Uterus (tissue), 4 donors: ENCODE measurements around the gene IFIT5. TPM values are rescaled to one million over a fixed set of nuclear protein-coding genes. Genes with fewer than 3 reads are reported as not detected.
"Not testable (repeated sequence)": the region's sequence is repeated elsewhere in the genome, so short reads cannot be mapped to it uniquely, and the experiment has no call there.

Experiments
- DNase-seq, 2 donors: peaks; one replicate each; pipeline ENCODE4 v3.0.0-alpha.2; 2019 to 2020
- H3K27ac ChIP-seq, 2 donors: fragments of 200-600 bp; sonication (generic); 1 replicate in 1 of 2; 2 replicates in 1 of 2; pipeline ENCODE4 v1.5.1; 2016 to 2018
- H3K27me3 ChIP-seq, 2 donors: fragments of 200-600 bp; sonication (generic); one replicate each; pipeline ENCODE4 v1.5.1; 2018 to 2019; ENCODE audit warnings: control low read depth in 1 of 2
- H3K36me3 ChIP-seq, 2 donors: fragments of 200-600 bp; sonication (generic); one replicate each; pipeline ENCODE4 v1.5.1; 2019; ENCODE audit warnings: control low read depth in 1 of 2
- H3K4me1 ChIP-seq, 2 donors: fragments of 200-600 bp; sonication (generic); one replicate each; pipeline ENCODE4 v1.5.1; 2018 to 2019; ENCODE audit warnings: control low read depth in 1 of 2
- H3K4me3 ChIP-seq, 2 donors: fragments of 200-600 bp; sonication (generic); 1 replicate in 1 of 2; 2 replicates in 1 of 2; pipeline ENCODE4 v1.5.1; 2018 to 2019; ENCODE audit warnings: mild to moderate bottlenecking in 1 of 2
- H3K9me3 ChIP-seq, 2 donors: fragments of 200-600 bp; sonication (generic); one replicate each; pipeline ENCODE4 v1.5.1; 2019; ENCODE audit warnings: control low read depth in 1 of 2
- POLR2A ChIP-seq, 2 donors: fragments of 450-650 bp; IDR thresholded peaks; one replicate each; pipeline ENCODE4 v1.6.1; 2016; ENCODE audit warnings: antibody characterized with exemption in 2 of 2, mild to moderate bottlenecking in 1 of 2, moderate library complexity in 1 of 2
- intact Hi-C: fragments of 100-400 bp; cut with DNase I; formaldehyde crosslinking; loops from one replicate; pipeline ENCODE4 v1.15.1; 2023; ENCODE audit warnings: low total_unique reads
- total RNA-seq, 4 donors: library from RNA; depleted of rRNA in 3 of 4; stranded (reverse); fragments of >200 nt in 3 of 4; gene quantifications; one replicate each; pipeline versions ENCODE4 v1.1.0 to v1.2.4, GENCODE V29; 2014 to 2023
- TF ChIP-seq, protein P1 (sequence below), 4 experiments: fragments of 200-600 bp in 2 of 4; fragments of 450-650 bp in 2 of 4; sonication (generic) in 2 of 4; IDR thresholded peaks; one replicate each; pipeline ENCODE4 v1.5.1; 2016 to 2019; ENCODE audit warnings: antibody characterized with exemption in 4 of 4, mild to moderate bottlenecking in 2 of 4, moderate library complexity in 1 of 4
- donor health status: DM: yes; HTN: yes; CAD: no.

Gene IFIT5
- total RNA-seq, 4 donors from 2014 or later, result 7.7 to 38.2 (median 29.4) TPM

DNA sequence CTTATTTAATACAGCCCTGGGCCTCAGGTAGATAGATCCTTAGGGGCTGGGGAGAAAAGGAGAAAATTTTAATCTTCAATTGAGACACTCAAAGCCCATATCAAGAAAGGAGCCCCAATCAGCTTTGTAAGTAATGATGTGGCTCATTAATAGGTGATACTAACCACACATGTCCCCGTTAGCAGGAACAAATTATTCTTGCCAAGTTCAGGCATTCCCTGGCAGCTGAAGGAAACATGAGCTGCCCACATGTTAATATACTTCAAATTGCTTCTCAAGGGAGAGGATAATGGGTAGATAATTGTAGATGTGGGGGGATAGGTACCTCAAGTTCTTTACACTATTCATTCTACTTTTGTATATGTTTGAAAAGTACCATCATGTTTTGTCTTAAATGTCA, 14.5 kb downstream of the IFIT5 start:
- DNase-seq, result no peak
- no peaks in the 10 kb centered on the region for H3K27me3 ChIP-seq
- H3K4me1 ChIP-seq, result no peaks in the 10 kb centered on the region
- no peaks in the 10 kb centered on the region for H3K9me3 ChIP-seq
- no peak overlapping the region for H3K27ac ChIP-seq
- no peaks in the 10 kb centered on the region for H3K36me3 ChIP-seq
- intact Hi-C loops, result no loop called here
- H3K4me3 ChIP-seq, result no peak overlapping the region
- TF ChIP-seq, protein P1, sequence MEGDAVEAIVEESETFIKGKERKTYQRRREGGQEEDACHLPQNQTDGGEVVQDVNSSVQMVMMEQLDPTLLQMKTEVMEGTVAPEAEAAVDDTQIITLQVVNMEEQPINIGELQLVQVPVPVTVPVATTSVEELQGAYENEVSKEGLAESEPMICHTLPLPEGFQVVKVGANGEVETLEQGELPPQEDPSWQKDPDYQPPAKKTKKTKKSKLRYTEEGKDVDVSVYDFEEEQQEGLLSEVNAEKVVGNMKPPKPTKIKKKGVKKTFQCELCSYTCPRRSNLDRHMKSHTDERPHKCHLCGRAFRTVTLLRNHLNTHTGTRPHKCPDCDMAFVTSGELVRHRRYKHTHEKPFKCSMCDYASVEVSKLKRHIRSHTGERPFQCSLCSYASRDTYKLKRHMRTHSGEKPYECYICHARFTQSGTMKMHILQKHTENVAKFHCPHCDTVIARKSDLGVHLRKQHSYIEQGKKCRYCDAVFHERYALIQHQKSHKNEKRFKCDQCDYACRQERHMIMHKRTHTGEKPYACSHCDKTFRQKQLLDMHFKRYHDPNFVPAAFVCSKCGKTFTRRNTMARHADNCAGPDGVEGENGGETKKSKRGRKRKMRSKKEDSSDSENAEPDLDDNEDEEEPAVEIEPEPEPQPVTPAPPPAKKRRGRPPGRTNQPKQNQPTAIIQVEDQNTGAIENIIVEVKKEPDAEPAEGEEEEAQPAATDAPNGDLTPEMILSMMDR (IDR thresholded peaks at IDR 0.05), result no peak
- TF ChIP-seq POLR2A (IDR thresholded peaks at IDR 0.05), result no peak

DNA sequence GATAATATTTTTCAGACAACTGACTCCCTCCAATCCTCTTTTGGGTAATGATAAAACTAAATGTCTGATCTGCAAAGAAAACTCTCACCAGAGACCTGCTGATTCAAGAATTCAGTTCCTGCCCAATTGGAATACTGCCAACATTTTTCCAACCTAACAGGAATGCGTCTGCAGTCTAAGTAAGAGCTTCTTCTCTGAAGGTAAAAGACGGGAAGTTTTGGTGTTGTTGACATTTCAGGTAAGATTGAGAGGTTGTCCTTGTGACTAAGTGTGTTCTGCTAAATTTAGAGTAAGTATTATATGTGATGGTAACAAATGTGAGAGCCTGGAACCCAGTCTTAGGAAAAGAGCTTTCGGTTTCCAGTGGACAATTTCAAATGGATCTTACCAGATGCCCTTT, 17.6 kb downstream of the IFIT5 start:
- no peak overlapping the region for H3K4me3 ChIP-seq
- no peaks in the 10 kb centered on the region for H3K9me3 ChIP-seq
- no peak overlapping the region for H3K27ac ChIP-seq
- no peak for TF ChIP-seq POLR2A (IDR thresholded peaks at IDR 0.05)
- TF ChIP-seq, protein P1 (IDR thresholded peaks at IDR 0.05), result no peak
- no peak for DNase-seq
- H3K36me3 ChIP-seq, result no peaks in the 10 kb centered on the region
- no peaks in the 10 kb centered on the region for H3K4me1 ChIP-seq
- intact Hi-C loops, result loop anchor here (5.0 kb wide), 1 partner anchor 130 kb away; no protein-coding TSS in a partner anchor
- no peaks in the 10 kb centered on the region for H3K27me3 ChIP-seq

DNA sequence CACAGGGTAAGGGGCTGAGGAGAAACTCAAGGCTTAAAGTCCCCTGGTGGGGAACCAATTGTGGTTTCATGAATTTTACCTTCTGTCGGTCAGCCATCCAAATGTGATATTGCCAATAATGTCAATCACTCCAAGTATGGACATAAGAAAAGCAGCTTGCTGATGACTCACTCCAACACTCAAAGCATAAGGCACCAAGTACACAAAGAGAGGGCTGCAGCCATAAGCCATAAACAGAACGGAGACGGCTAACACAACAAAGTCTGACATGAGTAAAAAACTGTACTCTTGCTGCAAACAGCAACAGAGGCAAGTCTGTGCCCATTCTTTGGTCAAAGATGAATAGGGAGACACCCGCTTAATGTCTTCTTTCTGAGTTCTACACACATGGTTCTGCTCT, 24.2 kb downstream of the IFIT5 start:
- Histone ChIP-seq H3K36me3 (no peaks in the 10 kb centered on the region), H3K4me3 (no peak overlapping the region), H3K27ac (no peak overlapping the region), H3K27me3 (no peaks in the 10 kb centered on the region), H3K9me3 (no peaks in the 10 kb centered on the region), H3K4me1 (no peaks in the 10 kb centered on the region)
- TF ChIP-seq POLR2A (IDR thresholded peaks at IDR 0.05), result no peak
- TF ChIP-seq, protein P1 (IDR thresholded peaks at IDR 0.05), result no peak
- intact Hi-C loops, result no loop called here
- DNase-seq, result no peak

DNA sequence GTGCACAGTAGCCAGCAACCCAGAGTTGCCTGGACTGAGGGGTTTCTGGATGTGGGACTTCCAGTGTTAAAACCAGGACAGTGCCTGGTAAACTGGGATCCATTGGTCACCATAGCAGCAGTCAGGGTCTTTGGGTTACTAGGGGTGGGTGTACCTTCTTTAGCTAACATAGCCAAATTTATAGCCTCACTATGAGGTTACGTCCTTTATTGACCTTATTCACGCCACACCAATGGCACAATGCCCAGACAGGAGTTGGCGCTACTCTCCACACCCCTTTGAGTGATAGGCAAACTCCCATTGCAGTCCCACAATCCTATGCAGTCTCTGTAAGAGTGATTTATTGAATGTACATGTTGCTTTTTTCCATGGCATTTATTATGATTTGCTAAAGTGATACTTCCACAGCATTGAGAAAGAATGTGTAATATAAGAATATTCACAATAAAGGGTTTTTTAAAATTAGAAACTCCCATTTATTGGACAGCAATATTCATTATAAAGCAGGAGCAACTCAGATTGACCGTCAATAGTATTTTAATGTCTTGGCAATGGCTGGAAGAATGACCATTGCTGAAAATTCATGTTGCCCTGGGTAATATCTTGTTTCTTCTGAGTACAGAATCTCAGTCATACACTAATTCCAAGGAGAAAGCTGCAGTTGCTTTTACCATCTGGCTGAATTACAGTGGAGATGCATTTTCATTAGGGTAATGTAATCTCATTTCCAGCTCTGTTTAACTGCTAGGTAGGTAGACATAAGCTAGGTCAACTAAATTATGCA, 26.1 kb downstream of the IFIT5 start:
- Histone ChIP-seq H3K9me3 (no peaks in the 10 kb centered on the region), H3K4me3 (no peak overlapping the region), H3K4me1 (no peaks in the 10 kb centered on the region), H3K27ac (no peak overlapping the region), H3K27me3 (no peaks in the 10 kb centered on the region), H3K36me3 (no peaks in the 10 kb centered on the region)
- DNase-seq, result no peak
- no peak for TF ChIP-seq POLR2A (IDR thresholded peaks at IDR 0.05)
- TF ChIP-seq, protein P1 (IDR thresholded peaks at IDR 0.05), result no peak
- intact Hi-C loops, result no loop called here

DNA sequence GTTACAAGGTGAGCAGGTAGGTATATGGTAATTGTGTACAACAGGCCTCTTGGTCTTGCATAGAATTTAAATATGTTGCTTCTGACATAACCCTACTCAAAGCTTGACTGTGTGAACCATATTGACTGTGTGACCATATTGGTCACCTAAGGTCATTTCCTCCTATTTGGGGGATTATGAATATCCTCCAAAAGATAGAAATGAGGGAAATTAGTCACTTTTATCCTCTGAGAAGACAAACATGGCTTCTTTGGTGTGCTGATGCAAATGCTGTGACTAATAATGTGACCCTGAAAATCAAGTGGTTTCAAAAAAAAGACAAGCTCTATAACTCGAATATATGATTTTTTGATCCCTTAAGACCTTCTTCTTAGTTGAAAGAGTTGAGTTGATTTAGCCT, 27.9 kb downstream of the IFIT5 start:
- no peaks in the 10 kb centered on the region for H3K4me1 ChIP-seq
- H3K27ac ChIP-seq, result no peak overlapping the region
- H3K4me3 ChIP-seq, result no peak overlapping the region
- intact Hi-C loops, result no loop called here
- H3K9me3 ChIP-seq, result no peaks in the 10 kb centered on the region
- TF ChIP-seq, protein P1 (IDR thresholded peaks at IDR 0.05), result no peak
- no peaks in the 10 kb centered on the region for H3K36me3 ChIP-seq
- no peak for DNase-seq
- H3K27me3 ChIP-seq, result no peaks in the 10 kb centered on the region

DNA sequence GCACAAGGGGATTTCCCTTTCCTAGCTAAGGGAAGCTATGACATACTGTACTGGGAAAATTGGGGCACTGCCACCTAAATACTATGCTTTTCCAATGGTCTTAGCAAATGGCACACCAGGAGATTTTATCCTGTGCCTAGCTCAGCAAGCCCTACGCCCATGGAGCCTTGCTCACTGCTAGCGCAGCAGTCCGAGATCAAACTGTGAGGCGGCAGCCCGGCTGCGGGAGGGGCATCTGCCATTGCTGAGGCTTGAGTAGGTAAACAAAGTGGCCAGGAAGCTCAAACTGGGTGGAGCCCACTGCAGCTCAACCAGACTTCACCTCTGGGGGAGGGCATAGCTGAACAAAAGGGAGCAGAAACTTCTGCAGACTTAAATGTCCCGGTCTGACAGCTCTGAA, 30.5 kb downstream of the IFIT5 start:
- H3K4me1 ChIP-seq, H3K27me3 ChIP-seq, H3K4me3 ChIP-seq, H3K9me3 ChIP-seq, intact Hi-C loops, H3K36me3 ChIP-seq, H3K27ac ChIP-seq, DNase-seq: not testable (repeated sequence)
